GM18868 (cell line): ENCODE results near the gene ASB14.
"Not testable (repeated sequence)": the region's sequence is repeated elsewhere in the genome, so short reads cannot be mapped to it uniquely, and the experiment has no call there.

ENCODE experiments used
- ATAC-seq: cut with Tn5 transposase; IDR thresholded peaks from one replicate; pipeline ENCODE4 v1.9.1; 2021; ENCODE audit warnings: mild to moderate bottlenecking, moderate library complexity; ENCODE audit not compliant: unreplicated experiment

The ASB14 gene

GRCh38 chr3:57292159-57292896 lies at the start of gene ASB14:
Gene ASB14, minus strand, starts transcription at chr3:57292685. Its CDS starts 652 bp downstream, at chr3:57292033.
- ATAC-seq: no peak

GRCh38 chr3:57339071-57339642 lies 46.7 kb upstream of the ASB14 start:
- not testable (repeated sequence) for ATAC-seq

- ATAC-seq: not testable (repeated sequence)
These were observed 46.0 kb upstream of the ASB14 start for GRCh38 chr3:57338272-57339070.

GRCh38 chr3:57335283-57335938 lies 42.9 kb upstream of the ASB14 start:
- ATAC-seq: no peak

GRCh38 chr3:57331078-57331610 lies 38.7 kb upstream of the ASB14 start:
- ATAC-seq: no peak

GRCh38 chr3:57326498-57326897 lies 34.0 kb upstream of the ASB14 start:
- ATAC-seq: not testable (repeated sequence)

- ATAC-seq: no peak
These were observed 21.7 kb upstream of the ASB14 start for GRCh38 chr3:57314204-57314603.

- ATAC-seq: no peak
These were observed 17.4 kb upstream of the ASB14 start for GRCh38 chr3:57309769-57310360.

- not testable (repeated sequence) for ATAC-seq
These were observed 11.0 kb upstream of the ASB14 start for GRCh38 chr3:57303520-57303919.

GRCh38 chr3:57298041-57298440 lies 5.6 kb upstream of the ASB14 start:
- ATAC-seq: no peak

- ATAC-seq: no peak
These were observed 527 bp upstream of the ASB14 start for GRCh38 chr3:57292897-57293526.

GRCh38 chr3:57288403-57288802 lies 4.1 kb downstream of the ASB14 start:
- ATAC-seq: no peak

GRCh38 chr3:57287205-57287604 lies 5.3 kb downstream of the ASB14 start:
- no peak for ATAC-seq

- ATAC-seq: no peak
These were observed 9.2 kb downstream of the ASB14 start for GRCh38 chr3:57283334-57283733.

- ATAC-seq: no peak
These were observed 10.8 kb downstream of the ASB14 start for GRCh38 chr3:57281715-57282114.

GRCh38 chr3:57279685-57280084 lies 12.8 kb downstream of the ASB14 start:
- ATAC-seq: no peak

GRCh38 chr3:57278237-57278636 lies 14.2 kb downstream of the ASB14 start:
- no peak for ATAC-seq

GRCh38 chr3:57275393-57275792 lies 17.1 kb downstream of the ASB14 start:
- ATAC-seq: no peak

- no peak for ATAC-seq
These were observed 17.6 kb downstream of the ASB14 start for GRCh38 chr3:57274845-57275244.

GRCh38 chr3:57268416-57268815 lies 24.1 kb downstream of the ASB14 start:
- ATAC-seq: no peak
